GM12878 (cell line): Measurements from ENCODE around the gene TERB1. TPM values are rescaled to one million over a fixed set of nuclear protein-coding genes. Genes with fewer than 3 reads are reported as not detected.

Source experiments
- ATAC-seq: fragments of 200-7000 bp; cut with Tn5 transposase; 3 replicates; pipeline ENCODE4 v1.9.1; 2020; ENCODE audit warnings: mild to moderate bottlenecking, moderate library complexity
- BruUV-seq: library from RNA; stranded (reverse); fragments of 400-500 nt; replicated peaks from 2 replicates; lab custom pipeline; 2021; lab: Mats Ljungman, UMichigan
- CTCF ChIA-PET: fragments of 300-600 bp; sonication (Branson Sonifier 250); formaldehyde crosslinking; extraction: SDS; loops from one replicate; lab custom pipeline; 2021; ENCODE audit warnings: inconsistent platforms; lab: Yijun Ruan, JAX
- POLR2A ChIA-PET: fragments of 350-600 bp; formaldehyde crosslinking; extraction: SDS; loops from one replicate; lab custom pipeline; 2021; ENCODE audit warnings: inconsistent platforms; lab: Charles Lee
- RAD21 ChIA-PET: fragments of 300-600 bp; sonication (Branson Sonifier 250); formaldehyde crosslinking; loops from one replicate; lab custom pipeline; 2023; ENCODE audit warnings: antibody characterized with exemption; ENCODE audit not compliant: unreplicated experiment; lab: Charles Lee
- SMC1A ChIA-PET: fragments of 300-600 bp; sonication (Branson Sonifier 250); formaldehyde crosslinking; loops from one replicate; lab custom pipeline; 2023; ENCODE audit not compliant: unreplicated experiment, uncharacterized antibody; lab: Charles Lee
- DNase-seq: peaks from one replicate; pipeline ENCODE4 v3.0.0-alpha.2; 2011; ENCODE audit warnings: low read depth, low spot score
- FAIRE-seq: peaks from 3 replicates; lab custom pipeline; 2011; peaks lifted over from hg19 to GRCh38; lab: Jason Lieb, UNC
- H2AFZ ChIP-seq: 2 replicates; pipeline ENCODE4 v1.6.0; 2011; ENCODE audit warnings: low read depth, low read length, control low read depth; ENCODE audit not compliant: control insufficient read depth
- H3K27ac ChIP-seq: 2 replicates; pipeline ENCODE4 v1.5.1; 2011; ENCODE audit warnings: control low read depth; ENCODE audit not compliant: control insufficient read depth, insufficient read depth
- H3K27me3 ChIP-seq, 2 experiments: replicated peaks in 1 of 2; 2 replicates each; pipeline versions ENCODE4 v1.6.0 to v1.6.1; 2011; ENCODE audit warnings: low read length in 1 of 2; ENCODE audit not compliant: control insufficient read depth in 2 of 2, insufficient read depth in 2 of 2
- H3K36me3 ChIP-seq, 2 experiments: 2 replicates each; pipeline ENCODE4 v1.5.1; 2011; ENCODE audit warnings: low read length in 1 of 2; ENCODE audit not compliant: control insufficient read depth in 2 of 2, insufficient read depth in 2 of 2
- H3K4me1 ChIP-seq: 2 replicates; pipeline ENCODE4 v1.6.1; 2011; ENCODE audit warnings: mild to moderate bottlenecking, low read length, moderate library complexity, mixed read lengths; ENCODE audit not compliant: control insufficient read depth, insufficient read depth
- H3K4me2 ChIP-seq: 2 replicates; pipeline ENCODE4 v1.6.0; 2011; ENCODE audit warnings: control low read depth; ENCODE audit not compliant: control insufficient read depth, insufficient read depth
- H3K4me3 ChIP-seq: fragments of 200-600 bp; sonication (generic); 2 replicates; pipeline ENCODE4 v1.5.1; 2016
- H3K79me2 ChIP-seq: 2 replicates; pipeline ENCODE4 v1.6.0; 2011; ENCODE audit warnings: low read length; ENCODE audit not compliant: control insufficient read depth, insufficient read depth
- H3K9ac ChIP-seq: 2 replicates; pipeline ENCODE4 v1.8.0; 2011; ENCODE audit warnings: low read length, control low read depth, mixed read lengths; ENCODE audit not compliant: control insufficient read depth, insufficient read depth
- H3K9me3 ChIP-seq: replicated peaks from 3 replicates; pipeline ENCODE4 v1.5.1; 2011; ENCODE audit warnings: mild to moderate bottlenecking, low read length; ENCODE audit not compliant: control insufficient read depth, insufficient read depth
- H4K20me1 ChIP-seq: 2 replicates; pipeline ENCODE4 v1.6.0; 2011; ENCODE audit not compliant: control insufficient read depth, insufficient read depth
- CREM ChIP-seq: IDR thresholded peaks from 2 replicates; pipeline ENCODE4 v1.6.1; 2014; ENCODE audit warnings: antibody characterized with exemption, low read depth
- MTA2 ChIP-seq: fragments of 450-650 bp; IDR thresholded peaks from 2 replicates; pipeline ENCODE4 v1.6.1; 2016; ENCODE audit warnings: low read depth, mild to moderate bottlenecking, moderate library complexity
- NFIC ChIP-seq: IDR thresholded peaks from 2 replicates; pipeline ENCODE4 v1.6.1; 2012; ENCODE audit warnings: low read depth, mild to moderate bottlenecking, inconsistent platforms, low read length, moderate library complexity
- NR2C1 ChIP-seq: fragments of 450-650 bp; IDR thresholded peaks from 2 replicates; pipeline ENCODE4 v1.6.1; 2017; ENCODE audit warnings: antibody characterized with exemption, mild to moderate bottlenecking, moderate library complexity
- NR2C2 ChIP-seq: IDR thresholded peaks from 2 replicates; pipeline ENCODE4 v1.6.1; 2011; ENCODE audit warnings: borderline replicate concordance, low read depth; ENCODE audit not compliant: control insufficient read depth, insufficient read length
- PAX8 ChIP-seq: fragments of 450-650 bp; IDR thresholded peaks from 2 replicates; pipeline ENCODE4 v1.6.1; 2017; ENCODE audit warnings: mild to moderate bottlenecking, moderate library complexity
- PKNOX1 ChIP-seq: fragments of 450-650 bp; IDR thresholded peaks from 2 replicates; pipeline ENCODE4 v1.6.1; 2016; ENCODE audit warnings: mild to moderate bottlenecking
- POLR2A ChIP-seq: IDR thresholded peaks from 2 replicates; pipeline ENCODE4 v1.6.1; 2011; ENCODE audit warnings: low read depth, mild to moderate bottlenecking, low read length
- SIX5 ChIP-seq: IDR thresholded peaks from 2 replicates; pipeline ENCODE4 v1.6.1; 2011; ENCODE audit warnings: mild to moderate bottlenecking, low read depth, low read length, moderate library complexity; ENCODE audit not compliant: severe bottlenecking
- SREBF2 ChIP-seq: IDR thresholded peaks from 2 replicates; pipeline ENCODE4 v1.6.1; 2012; ENCODE audit warnings: mild to moderate bottlenecking, low read length
- SUPT20H ChIP-seq: IDR thresholded peaks from 2 replicates; pipeline ENCODE4 v1.6.1; 2011; ENCODE audit warnings: low read depth, mild to moderate bottlenecking, low read length, moderate library complexity, borderline replicate concordance; ENCODE audit not compliant: control insufficient read depth
- TCF7 ChIP-seq: IDR thresholded peaks from 2 replicates; pipeline ENCODE4 v1.6.1; 2014; ENCODE audit warnings: antibody characterized with exemption, borderline replicate concordance
- WRNIP1 ChIP-seq: IDR thresholded peaks from 2 replicates; pipeline ENCODE4 v1.6.1; 2011; ENCODE audit warnings: low read depth, low read length, improper control_type of control experiment, borderline replicate concordance
- YBX1 ChIP-seq: fragments of 450-650 bp; IDR thresholded peaks from 2 replicates; pipeline ENCODE4 v1.6.1; 2016; ENCODE audit warnings: antibody characterized with exemption
- WGBS: methylation state at CpG from one replicate; pipeline ENCODE4 v1.1.6; 2016; ENCODE audit warnings: low lambda C conversion rate; ENCODE audit not compliant: insufficient replicate concordance, insufficient coverage; ENCODE audit errors: missing lambda C conversion rate; 5-methylcytosine and 5-hydroxymethylcytosine counted together
- in situ Hi-C: fragments of 300-500 bp; cut with MboI; formaldehyde crosslinking; loops from 9 replicates; pipeline ENCODE4 v1.14.3; 2018; ENCODE audit warnings: mixed read lengths
- intact Hi-C: fragments of 100-400 bp; cut with micrococcal nuclease; formaldehyde crosslinking; loops from one replicate; pipeline ENCODE4 v1.14.2; 2022; ENCODE audit not compliant: unreplicated experiment
- polyA plus RNA-seq, 11 experiments: library from polyadenylated mRNA; depleted of rRNA in 4 of 11; unstranded in 6 of 11; stranded (reverse) in 5 of 11; fragments of >200 nt; fragmentation: Nextera tagmentation in 4 of 11; fragmentation: Illumina TruSeq in 1 of 11; extraction: Ambion mirVana in 4 of 11; extraction: Trizol in 1 of 11; gene quantifications; 1 replicate in 1 of 11; 2 replicates in 10 of 11; pipeline versions ENCODE4 v1.2.1 to v1.2.3, GENCODE V29; 2011 to 2016; ENCODE audit warnings: inconsistent platforms in 2 of 11, missing spikeins in 2 of 11, low read depth in 1 of 11
- total RNA-seq, 4 experiments: library from RNA; depleted of rRNA in 3 of 4; stranded (reverse); fragments of >200 nt in 3 of 4; fragmentation: Illumina TruSeq in 1 of 4; extraction: Trizol in 1 of 4; gene quantifications; 2 replicates each; pipeline versions ENCODE4 v1.2.1 to v1.2.3, GENCODE V29; 2013 to 2021
- TF ChIP-seq, protein P1 (sequence below): fragments of 450-650 bp; IDR thresholded peaks from 2 replicates; pipeline ENCODE4 v1.6.1; 2017; ENCODE audit warnings: mild to moderate bottlenecking, moderate library complexity

Gene TERB1
- total and polyA plus RNA-seq, 10 of the 15 experiments (the other 5 are each of a cell fraction or from before 2014, with no cell fraction given): 0.03 to 0.10 (median 0.06) TPM; not detected in 7

DNA sequence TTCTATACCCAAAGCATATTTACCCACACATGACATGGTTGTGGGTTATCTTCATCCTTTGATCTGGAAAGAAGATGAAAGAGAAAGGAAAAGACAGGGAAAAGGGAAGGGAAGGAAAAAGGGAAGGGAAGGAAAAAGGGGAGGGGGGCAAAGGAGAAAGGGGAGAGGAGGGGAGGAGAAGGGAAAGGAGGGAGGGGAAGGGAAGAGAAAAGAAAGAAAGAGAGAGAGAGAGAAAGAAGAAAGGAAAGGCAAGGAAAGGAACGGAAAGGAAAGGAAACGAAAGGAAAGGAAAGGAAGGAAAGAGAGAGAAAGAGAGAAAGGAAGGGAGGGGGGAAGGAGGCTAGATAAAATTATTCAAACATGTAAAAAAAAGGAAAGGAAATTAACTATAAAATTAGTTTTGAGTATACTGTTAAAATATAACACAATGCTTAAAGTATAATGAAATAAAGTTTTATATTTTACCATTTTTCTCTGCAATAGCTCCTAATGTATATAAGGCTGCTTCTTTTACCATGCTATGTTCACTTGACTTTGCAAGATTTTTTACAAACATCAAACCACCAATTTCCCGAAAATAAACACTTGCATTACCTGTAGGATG lies 11.2 kb downstream of the TERB1 start:
- FAIRE-seq (no peak), ATAC-seq (no peak), DNase-seq (no peak)
- RAD21 ChIA-PET: no interaction called here
- Histone ChIP-seq H3K9ac (no peak overlapping the region), H3K4me3 (no peak overlapping the region)
- WGBS: 15% methylated on average over 3 of the region's 3 CpGs
- no TSS peak for BruUV-seq
- TF ChIP-seq, protein P1, sequence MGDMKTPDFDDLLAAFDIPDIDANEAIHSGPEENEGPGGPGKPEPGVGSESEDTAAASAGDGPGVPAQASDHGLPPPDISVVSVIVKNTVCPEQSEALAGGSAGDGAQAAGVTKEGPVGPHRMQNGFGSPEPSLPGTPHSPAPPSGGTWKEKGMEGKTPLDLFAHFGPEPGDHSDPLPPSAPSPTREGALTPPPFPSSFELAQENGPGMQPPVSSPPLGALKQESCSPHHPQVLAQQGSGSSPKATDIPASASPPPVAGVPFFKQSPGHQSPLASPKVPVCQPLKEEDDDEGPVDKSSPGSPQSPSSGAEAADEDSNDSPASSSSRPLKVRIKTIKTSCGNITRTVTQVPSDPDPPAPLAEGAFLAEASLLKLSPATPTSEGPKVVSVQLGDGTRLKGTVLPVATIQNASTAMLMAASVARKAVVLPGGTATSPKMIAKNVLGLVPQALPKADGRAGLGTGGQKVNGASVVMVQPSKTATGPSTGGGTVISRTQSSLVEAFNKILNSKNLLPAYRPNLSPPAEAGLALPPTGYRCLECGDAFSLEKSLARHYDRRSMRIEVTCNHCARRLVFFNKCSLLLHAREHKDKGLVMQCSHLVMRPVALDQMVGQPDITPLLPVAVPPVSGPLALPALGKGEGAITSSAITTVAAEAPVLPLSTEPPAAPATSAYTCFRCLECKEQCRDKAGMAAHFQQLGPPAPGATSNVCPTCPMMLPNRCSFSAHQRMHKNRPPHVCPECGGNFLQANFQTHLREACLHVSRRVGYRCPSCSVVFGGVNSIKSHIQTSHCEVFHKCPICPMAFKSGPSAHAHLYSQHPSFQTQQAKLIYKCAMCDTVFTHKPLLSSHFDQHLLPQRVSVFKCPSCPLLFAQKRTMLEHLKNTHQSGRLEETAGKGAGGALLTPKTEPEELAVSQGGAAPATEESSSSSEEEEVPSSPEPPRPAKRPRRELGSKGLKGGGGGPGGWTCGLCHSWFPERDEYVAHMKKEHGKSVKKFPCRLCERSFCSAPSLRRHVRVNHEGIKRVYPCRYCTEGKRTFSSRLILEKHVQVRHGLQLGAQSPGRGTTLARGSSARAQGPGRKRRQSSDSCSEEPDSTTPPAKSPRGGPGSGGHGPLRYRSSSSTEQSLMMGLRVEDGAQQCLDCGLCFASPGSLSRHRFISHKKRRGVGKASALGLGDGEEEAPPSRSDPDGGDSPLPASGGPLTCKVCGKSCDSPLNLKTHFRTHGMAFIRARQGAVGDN: no peak
- TF ChIP-seq POLR2A (no peak), MTA2 (no peak), SIX5 (no peak), NR2C1 (no peak), SREBF2 (no peak), PAX8 (no peak), SUPT20H (no peak), NR2C2 (no peak), NFIC (no peak), CREM (no peak), TCF7 (no peak), PKNOX1 (no peak), YBX1 (no peak), WRNIP1 (no peak)
- TF ChIP-seq, all 136 proteins: peak for 0
- CTCF ChIA-PET: no interaction called here
- H4K20me1 ChIP-seq: no peaks in the 10 kb centered on the region
- no peaks in the 10 kb centered on the region for H3K36me3 ChIP-seq
- no peaks in the 10 kb centered on the region for H3K27me3 ChIP-seq
- no peak overlapping the region for H3K4me2 ChIP-seq
- in situ Hi-C loops (no loop called here), intact Hi-C loops (no loop called here)
- POLR2A ChIA-PET: no interaction called here
- H3K9me3 ChIP-seq: no peaks in the 10 kb centered on the region
- no peak overlapping the region for H2AFZ ChIP-seq
- no peaks in the 10 kb centered on the region for H3K4me1 ChIP-seq
- H3K27ac ChIP-seq: no peak overlapping the region
- SMC1A ChIA-PET: no interaction called here
- no peaks in the 10 kb centered on the region for H3K79me2 ChIP-seq
